Measurements from ENCODE around the gene ANKRD44. TPM values are rescaled to one million over a fixed set of nuclear protein-coding genes. Genes with fewer than 3 reads are reported as not detected.

The ANKRD44 gene
- total and polyA plus RNA-seq, 2 of the 8 experiments (the other 6 are each of a cell fraction or from before 2014, with no cell fraction given) = 1.2 to 1.3 TPM

- CTCF ChIA-PET (ENCODE audit: partially characterized antibody) = interaction anchor here (1.2 to 6.6 kb wide), 5 partner anchors 22 to 125 kb away, joined by 4 to 51 read pairs (median 9); no protein-coding TSS in a partner anchor
- POLR2A ChIA-PET (ENCODE audit: partially characterized antibody) = no interaction called here
- no peak for TF ChIP-seq BRCA1 (IDR thresholded peaks at IDR 0.05; ENCODE audit: low read depth, low read length)
- TF ChIP-seq HDAC2 (IDR thresholded peaks at IDR 0.05; ENCODE audit: borderline replicate concordance in 1 of 2, low read depth in 2 of 2, low read length in 2 of 2) = no peak
- TF ChIP-seq MAFK (IDR thresholded peaks at IDR 0.05; ENCODE audit: low read depth, low read length) = no peak
- TF ChIP-seq ATF2 (IDR thresholded peaks at IDR 0.05; ENCODE audit: low read length) = no peak
- TF ChIP-seq, protein P1, sequence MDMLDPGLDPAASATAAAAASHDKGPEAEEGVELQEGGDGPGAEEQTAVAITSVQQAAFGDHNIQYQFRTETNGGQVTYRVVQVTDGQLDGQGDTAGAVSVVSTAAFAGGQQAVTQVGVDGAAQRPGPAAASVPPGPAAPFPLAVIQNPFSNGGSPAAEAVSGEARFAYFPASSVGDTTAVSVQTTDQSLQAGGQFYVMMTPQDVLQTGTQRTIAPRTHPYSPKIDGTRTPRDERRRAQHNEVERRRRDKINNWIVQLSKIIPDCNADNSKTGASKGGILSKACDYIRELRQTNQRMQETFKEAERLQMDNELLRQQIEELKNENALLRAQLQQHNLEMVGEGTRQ (IDR thresholded peaks at IDR 0.05; ENCODE audit: low read length) = no peak
- TF ChIP-seq CHD1 (IDR thresholded peaks at IDR 0.05; ENCODE audit: low read depth, low read length) = no peak
- TF ChIP-seq RFX5 (IDR thresholded peaks at IDR 0.05; ENCODE audit: borderline replicate concordance, low read depth, low read length) = no peak
- TF ChIP-seq NRF1 (IDR thresholded peaks at IDR 0.05; ENCODE audit: low read depth, low read length) = no peak
- no peak for TF ChIP-seq KDM5A (IDR thresholded peaks at IDR 0.05; ENCODE audit: low read length)
- no peak for TF ChIP-seq SIN3A (conservative IDR thresholded peaks at IDR 0.05 in 1 of 2, IDR thresholded peaks at IDR 0.05 in 1 of 2; ENCODE audit: low read depth in 1 of 2, low read length in 2 of 2)
Observed at GRCh38 chr2:197135806-197136205, 174.8 kb downstream of the ANKRD44 start.

More at GRCh38 chr2:197135806-197136205, 174.8 kb downstream of the ANKRD44 start:
- H3K9me3 ChIP-seq (ENCODE audit: insufficient read depth in 2 of 2, low read depth in 1 of 2, low read length in 1 of 2) = no peaks in the 10 kb centered on the region
- no peaks in the 10 kb centered on the region for H3K27me3 ChIP-seq (replicated peaks in 1 of 4; ENCODE audit: control insufficient read depth in 3 of 4, extremely low read depth in 1 of 4, insufficient read depth in 3 of 4, low read length in 3 of 4)
- no peak overlapping the region for H3K14ac ChIP-seq (ENCODE audit: insufficient read length)
- no peak overlapping the region for H3K4ac ChIP-seq (replicated peaks; ENCODE audit: insufficient read length, low read depth, low read length)
- H4K20me1 ChIP-seq (replicated peaks in 1 of 2; ENCODE audit: control insufficient read depth in 1 of 2, insufficient read depth in 2 of 2, low read length in 2 of 2) = no peaks in the 10 kb centered on the region
- no peak overlapping the region for H2BK120ac ChIP-seq (replicated peaks; ENCODE audit: low read depth, low read length)
- H2AFZ ChIP-seq (ENCODE audit: low read length) = no peak overlapping the region
- H4K8ac ChIP-seq (ENCODE audit: extremely low read depth, insufficient read depth, low read length) = no peak overlapping the region
- H2BK5ac ChIP-seq (ENCODE audit: low read depth, low read length) = no peak overlapping the region; the same call in 1 of the 2 replicates
- no peak overlapping the region for H3K18ac ChIP-seq (ENCODE audit: extremely low read depth, low read length)
- no peak overlapping the region for H4K91ac ChIP-seq (replicated peaks; ENCODE audit: insufficient read length, low read length)
- 91% methylated on average over 1 of the region's 1 CpG; no CpG with 5 or more reads in 1 of the 2 experiments for WGBS, 2 experiments (ENCODE audit: extremely low coverage in 1 of 2, insufficient coverage in 1 of 2, insufficient read length in 1 of 2, insufficient replicate concordance in 2 of 2, low coverage in 1 of 2, low lambda C conversion rate in 2 of 2, missing lambda C conversion rate in 1 of 2)
- DNase-seq (ENCODE audit: low read depth in 1 of 2, low spot score in 2 of 2) (no peak), FAIRE-seq (no peak)
- H2BK20ac ChIP-seq (ENCODE audit: low read length) = 0 out of 2 replicates have a peak overlapping the region, but pooled peaks have one; percentile 13
- H3K4me1 ChIP-seq (replicated peaks in 1 of 4; ENCODE audit: control insufficient read depth in 3 of 4, insufficient read depth in 4 of 4, low read length in 3 of 4) = 0 out of 7 replicates have a peak, but pooled peaks cover 0 to 3% (median 0%) of the 10 kb centered on the region in 4 experiments
- H3K23ac ChIP-seq (ENCODE audit: insufficient read length) = no peak overlapping the region
- 0 out of 2 replicates have a peak overlapping the region, but pooled peaks have one; percentile 21 for H2BK15ac ChIP-seq (ENCODE audit: low read length)
- no peak overlapping the region for H3K27ac ChIP-seq (ENCODE audit: low read depth, low read length)
- H3K23me2 ChIP-seq (ENCODE audit: low read depth, low read length) = no peaks in the 10 kb centered on the region
- H2AK5ac ChIP-seq (ENCODE audit: low read depth, low read length) = no peak overlapping the region
- no peak overlapping the region for H3K4me3 ChIP-seq (ENCODE audit: extremely low read depth in 1 of 4, insufficient read depth in 2 of 4, low read depth in 3 of 4, low read length in 4 of 4)
- H4K5ac ChIP-seq (ENCODE audit: insufficient read length, low read depth, low read length) = no peak overlapping the region
- no peak overlapping the region for H3K56ac ChIP-seq (replicated peaks; ENCODE audit: insufficient read length, low read depth, low read length)
- H3K36me3 ChIP-seq (ENCODE audit: control insufficient read depth in 2 of 4, insufficient read depth in 4 of 4, low read length in 3 of 4) = no peaks in the 10 kb centered on the region
- H3K79me1 ChIP-seq (ENCODE audit: low read depth, low read length) = no peaks in the 10 kb centered on the region; the same call in 1 of the 2 replicates
- no peak overlapping the region for H2BK12ac ChIP-seq (ENCODE audit: low read depth, low read length)
- no peak overlapping the region for H3K9ac ChIP-seq (replicated peaks in 1 of 4; ENCODE audit: extremely low read depth in 1 of 4, low read depth in 3 of 4, low read length in 3 of 4)
- no peaks in the 10 kb centered on the region for H3K79me2 ChIP-seq (ENCODE audit: control insufficient read depth in 1 of 2, insufficient read depth in 2 of 2, low read length in 2 of 2)
- H3K4me2 ChIP-seq (ENCODE audit: insufficient read depth in 1 of 2, low read depth in 2 of 2, low read length in 2 of 2) = no peak overlapping the region

Data from H1 (cell line).